SK-N-SH (cell line): ENCODE data around the gene PLA2G4E. TPM values are rescaled to one million over a fixed set of nuclear protein-coding genes. Genes with fewer than 3 reads are reported as not detected.

Source experiments
- CTCF ChIA-PET: fragments of 300-600, 350-600 bp; formaldehyde crosslinking; extraction: SDS; loops from one replicate; lab custom pipeline; 2021; lab: Yijun Ruan, JAX
- POLR2A ChIA-PET: fragments of 350-600 bp; sonication (Branson Sonifier 250); formaldehyde crosslinking; extraction: SDS; loops from one replicate; lab custom pipeline; 2020; ENCODE audit warnings: antibody characterized with exemption, inconsistent platforms; lab: Yijun Ruan, JAX
- DNase-seq: peaks from one replicate; pipeline ENCODE4 v3.0.0; 2012
- H2AFZ ChIP-seq: fragments of 200-600 bp; sonication (generic); 2 replicates; pipeline ENCODE4 v1.8.1; 2016; ENCODE audit warnings: antibody characterized with exemption, mild to moderate bottlenecking, low read depth
- H3F3A ChIP-seq: fragments of 200-600 bp; sonication (generic); replicated peaks from 2 replicates; pipeline ENCODE3; 2016; ENCODE audit warnings: antibody characterized with exemption, mild to moderate bottlenecking; ENCODE audit not compliant: insufficient read depth
- H3K27ac ChIP-seq, 2 experiments: fragments of 200-500 bp in 1 of 2; fragments of 200-600 bp in 1 of 2; sonication (Bioruptor generic) in 1 of 2; sonication (generic), shearing (Covaris generic) in 1 of 2; 2 replicates each; pipeline versions ENCODE4 v1.5.1 to v1.6.1; 2014 to 2016; ENCODE audit warnings: low read depth in 2 of 2, inconsistent platforms in 1 of 2, low read length in 1 of 2, mild to moderate bottlenecking in 1 of 2, mixed read lengths in 1 of 2
- H3K27me3 ChIP-seq: fragments of 200-600 bp; sonication (generic), shearing (Covaris generic); 2 replicates; pipeline ENCODE4 v1.6.1; 2016; ENCODE audit warnings: mixed run types; ENCODE audit not compliant: insufficient read depth
- H3K36me3 ChIP-seq, 2 experiments: fragments of 200-500 bp in 1 of 2; fragments of 200-600 bp in 1 of 2; sonication (Bioruptor generic) in 1 of 2; sonication (generic) in 1 of 2; replicated peaks in 1 of 2; 2 replicates each; pipeline versions ENCODE3 to v1.5.1; 2014 to 2016; ENCODE audit warnings: low read length in 1 of 2, mild to moderate bottlenecking in 1 of 2; ENCODE audit not compliant: insufficient read depth in 2 of 2, control insufficient read depth in 1 of 2
- H3K4me1 ChIP-seq, 2 experiments: fragments of 200-500 bp in 1 of 2; fragments of 200-600 bp in 1 of 2; sonication (Bioruptor generic) in 1 of 2; sonication (generic), shearing (Covaris generic) in 1 of 2; 2 replicates each; pipeline versions ENCODE4 v1.5.1 to v1.6.1; 2014 to 2016; ENCODE audit warnings: low read depth in 1 of 2, low read length in 1 of 2, mixed run types in 1 of 2; ENCODE audit not compliant: insufficient read depth in 2 of 2, control insufficient read depth in 1 of 2
- H3K4me2 ChIP-seq: fragments of 200-600 bp; sonication (generic), shearing (Covaris generic); 2 replicates; pipeline ENCODE4 v1.6.1; 2017; ENCODE audit warnings: mixed run types
- H3K4me3 ChIP-seq, 2 experiments: fragments of 200-500 bp in 1 of 2; fragments of 200-600 bp in 1 of 2; sonication (Bioruptor generic) in 1 of 2; sonication (generic), shearing (Covaris generic) in 1 of 2; 2 replicates each; pipeline versions ENCODE4 v1.5.1 to v1.8.1; 2014 to 2016; ENCODE audit warnings: low read depth in 2 of 2, inconsistent platforms in 1 of 2, low read length in 1 of 2, mild to moderate bottlenecking in 1 of 2, mixed read lengths in 1 of 2, moderate library complexity in 1 of 2
- H3K79me2 ChIP-seq: fragments of 200-600 bp; sonication (generic); 2 replicates; pipeline ENCODE4 v1.8.1; 2017; ENCODE audit warnings: mild to moderate bottlenecking; ENCODE audit not compliant: insufficient read depth
- H3K9ac ChIP-seq: fragments of 200-600 bp; sonication (generic); 2 replicates; pipeline ENCODE4 v1.6.1; 2017; ENCODE audit warnings: mixed run types
- H3K9me2 ChIP-seq: fragments of 200-600 bp; sonication (generic); 2 replicates; pipeline ENCODE4 v1.6.1; 2017; ENCODE audit warnings: mixed run types
- H3K9me3 ChIP-seq: fragments of 200-600 bp; sonication (generic); 2 replicates; pipeline ENCODE4 v1.6.1; 2017; ENCODE audit warnings: mixed run types, mild to moderate bottlenecking, moderate library complexity
- H4K20me1 ChIP-seq: fragments of 200-600 bp; sonication (generic); 2 replicates; pipeline ENCODE4 v1.6.1; 2017; ENCODE audit warnings: mild to moderate bottlenecking, mixed run types; ENCODE audit not compliant: insufficient read depth
- CTCF ChIP-seq: fragments of 200-600 bp; sonication (generic); IDR thresholded peaks from 2 replicates; pipeline ENCODE4 v1.6.1; 2017; ENCODE audit warnings: antibody characterized with exemption, mild to moderate bottlenecking, moderate library complexity
- ELF1 ChIP-seq: IDR thresholded peaks from 2 replicates; pipeline ENCODE4 v1.4.0; 2012
- EP300 ChIP-seq, 2 experiments: IDR thresholded peaks; 2 replicates each; pipeline versions ENCODE4 v1.4.0 to v1.6.1; 2012; ENCODE audit warnings: borderline replicate concordance in 1 of 2, low read depth in 1 of 2, low read length in 1 of 2
- FOXJ3 ChIP-seq: sonication (generic); formaldehyde crosslinking; IDR thresholded peaks from 2 replicates; pipeline ENCODE4 v1.5.1; 2020; ENCODE audit warnings: mild to moderate bottlenecking, missing genetic modification reagents
- FOXM1 ChIP-seq: IDR thresholded peaks from 2 replicates; pipeline ENCODE4 v1.4.0; 2012; ENCODE audit warnings: low read depth, mild to moderate bottlenecking
- GABPA ChIP-seq: IDR thresholded peaks from 2 replicates; pipeline ENCODE4 v1.4.0; 2012; ENCODE audit warnings: low read depth, mild to moderate bottlenecking
- GATA2 ChIP-seq: sonication (generic); formaldehyde crosslinking; IDR thresholded peaks from 2 replicates; pipeline ENCODE4 v1.5.0; 2020; ENCODE audit warnings: mild to moderate bottlenecking, missing genetic modification reagents
- IRF3 ChIP-seq: fragments of 150-350 bp; IDR thresholded peaks from 2 replicates; pipeline ENCODE4 v1.6.1; 2016; ENCODE audit warnings: mild to moderate bottlenecking, low read depth, low read length
- JUND ChIP-seq: IDR thresholded peaks from 2 replicates; pipeline ENCODE4 v1.4.0; 2012
- MEF2A ChIP-seq: IDR thresholded peaks from 2 replicates; pipeline ENCODE4 v1.4.0; 2012; ENCODE audit warnings: low read depth, borderline replicate concordance
- NFIC ChIP-seq: IDR thresholded peaks from 2 replicates; pipeline ENCODE4 v1.4.0; 2012; ENCODE audit warnings: borderline replicate concordance
- POLR2AphosphoS5 ChIP-seq: IDR thresholded peaks from 2 replicates; pipeline ENCODE4 v1.6.1; 2012; ENCODE audit warnings: low read depth, low read length
- RCOR1 ChIP-seq: fragments of 150-350 bp; IDR thresholded peaks from 2 replicates; pipeline ENCODE4 v1.6.1; 2017; ENCODE audit warnings: antibody characterized with exemption, low read length
- REST ChIP-seq: IDR thresholded peaks from 2 replicates; pipeline ENCODE4 v1.6.1; 2012; ENCODE audit warnings: mild to moderate bottlenecking, low read depth, low read length, moderate library complexity
- RFX5 ChIP-seq: IDR thresholded peaks from 2 replicates; pipeline ENCODE4 v1.6.1; 2012; ENCODE audit warnings: mild to moderate bottlenecking, improper control_type of control experiment, low read length
- RXRA ChIP-seq: IDR thresholded peaks from 2 replicates; pipeline ENCODE4 v1.4.0; 2012; ENCODE audit warnings: low read depth, mild to moderate bottlenecking, borderline replicate concordance
- SMC3 ChIP-seq: IDR thresholded peaks from 2 replicates; pipeline ENCODE4 v1.6.1; 2012; ENCODE audit warnings: low read depth, low read length, improper control_type of control experiment
- WGBS: methylation state at CpG from one replicate; pipeline ENCODE4 v1.1.6; 2017; ENCODE audit warnings: low lambda C conversion rate; 5-methylcytosine and 5-hydroxymethylcytosine counted together
- polyA plus RNA-seq, 3 experiments: library from polyadenylated mRNA; depleted of rRNA; stranded (reverse); fragments of >200 nt; gene quantifications; 2 replicates each; pipeline ENCODE4 v1.2.3, GENCODE V29; 2012

PLA2G4E gene
- polyA plus RNA-seq, 1 of the 3 experiments (the other 2 are of a cell fraction) = not detected

- Histone ChIP-seq H3K4me2 (no peak overlapping the region), H3F3A (no peaks in the 10 kb centered on the region)
- CTCF ChIA-PET = interaction anchor here (0.6 to 17.2 kb wide), 4 partner anchors 12 to 74 kb away, joined by 3 to 293 read pairs (median 6); no protein-coding TSS in a partner anchor
- 81% methylated on average over 7 of the region's 7 CpGs for WGBS
- TF ChIP-seq SMC3 = no peak
- no peak for TF ChIP-seq IRF3
- TF ChIP-seq POLR2AphosphoS5 = no peak
- no peak for TF ChIP-seq FOXJ3 (CRISPR knock-in tag)
- TF ChIP-seq REST = no peak
- TF ChIP-seq GABPA = no peak
- TF ChIP-seq RXRA = no peak
- no peak for TF ChIP-seq JUND
- no peak for TF ChIP-seq RCOR1
- TF ChIP-seq MEF2A = no peak
- no peak for TF ChIP-seq RFX5
- TF ChIP-seq EP300 (IDR thresholded peaks at IDR 0.05; ENCODE audit: borderline replicate concordance in 1 of 2, low read depth in 1 of 2, low read length in 1 of 2) = no peak
- TF ChIP-seq NFIC = no peak
- TF ChIP-seq ELF1 = no peak
- no peak for TF ChIP-seq FOXM1
- TF ChIP-seq, all 33 proteins: peak for 0
- DNase-seq = no peak
- POLR2A ChIA-PET = no interaction called here
- no peaks in the 10 kb centered on the region for H3K79me2 ChIP-seq
- H2AFZ ChIP-seq = no peak overlapping the region
- H3K9me2 ChIP-seq = no peaks in the 10 kb centered on the region
- peaks cover 0 to 18% of the 10 kb centered on the region in 2 experiments; a peak in 1 of 4 replicates for H3K4me1 ChIP-seq
- no peaks in the 10 kb centered on the region for H4K20me1 ChIP-seq
- H3K27ac ChIP-seq = no peak overlapping the region
- no peak overlapping the region for H3K4me3 ChIP-seq
- H3K36me3 ChIP-seq = no peaks in the 10 kb centered on the region
- no peaks in the 10 kb centered on the region for H3K27me3 ChIP-seq
- H3K9me3 ChIP-seq = no peaks in the 10 kb centered on the region
- H3K9ac ChIP-seq = no peak overlapping the region
Measured at GRCh38 chr15:42069025-42069424, 48.2 kb upstream of the PLA2G4E start.

GRCh38 chr15:42068601-42069000 lies 47.8 kb upstream of the PLA2G4E start:
- H3K4me2 ChIP-seq = no peak overlapping the region

More at GRCh38 chr15:42068601-42069000, 47.8 kb upstream of the PLA2G4E start:
- Histone ChIP-seq H3K9ac (no peak overlapping the region), H2AFZ (no peak overlapping the region), H4K20me1 (no peaks in the 10 kb centered on the region), H3K27me3 (no peaks in the 10 kb centered on the region), H3K4me3 (no peak overlapping the region), H3K4me1 (peaks cover 0 to 18% of the 10 kb centered on the region in 2 experiments; a peak in 1 of 4 replicates), H3K79me2 (no peaks in the 10 kb centered on the region), H3K27ac (no peak overlapping the region), H3K9me2 (no peaks in the 10 kb centered on the region), H3K9me3 (no peaks in the 10 kb centered on the region), H3F3A (no peaks in the 10 kb centered on the region), H3K36me3 (no peaks in the 10 kb centered on the region)
- TF ChIP-seq GATA2 (CRISPR knock-in tag) (no peak), RCOR1 (no peak), CTCF (no peak)
- WGBS = 81% methylated on average over 7 of the region's 14 CpGs
- ChIA-PET POLR2A (no interaction called here), CTCF (interaction anchor here (0.5 to 17.2 kb wide), 5 partner anchors 12 to 401 kb away, joined by 3 to 293 read pairs (median 3); no protein-coding TSS in a partner anchor)
- no peak for DNase-seq
